ENCODE data around the gene ZNF430. TPM values are rescaled to one million over a fixed set of nuclear protein-coding genes. Genes with fewer than 3 reads are reported as not detected.

The ZNF430 gene
- total and polyA plus RNA-seq, 10 donors, result 3.3 to 32.4 (median 25.1) TPM

Small RNA genes within 50 kb of the gene (small RNA-seq; reads per million reads assigned to genes)
- gene AC008739.3, result 0 reads per million in 4 donors

Other genes with a start within 250 kb of the ZNF430 start
- 10 to 100 TPM in 6 of 7 donors, 1 to 10 TPM in 1; 6.2 to 21.3 (median 13.2) TPM for gene ZNF66, start 244.4 kb upstream of the ZNF430 start, total RNA-seq
- gene ZNF66, start 244.4 kb upstream of the ZNF430 start, polyA plus RNA-seq, result 1 to 10 TPM; 1.3 to 2.3 (median 1.4) TPM
- gene ZNF85, start 97.4 kb upstream of the ZNF430 start, total RNA-seq, result 10 to 100 TPM in 4 of 7 donors, 1 to 10 TPM in 3; 6.4 to 18.5 (median 11.4) TPM
- 10 to 100 TPM in 1 of 3 donors, 1 to 10 TPM in 2; 4.6 to 13.8 (median 7.7) TPM for gene ZNF85, start 97.4 kb upstream of the ZNF430 start, polyA plus RNA-seq
- gene ZNF714, start 61.5 kb downstream of the ZNF430 start, total RNA-seq, result 10 to 100 TPM in 4 of 7 donors, 1 to 10 TPM in 3; 5.7 to 23.7 (median 10.2) TPM
- gene ZNF714, start 61.5 kb downstream of the ZNF430 start, polyA plus RNA-seq, result 1 to 10 TPM; 1.2 to 1.5 (median 1.3) TPM
- 10 to 100 TPM; 18.2 to 33.5 (median 22.2) TPM for gene ZNF431, start 121.4 kb downstream of the ZNF430 start, total RNA-seq
- 10 to 100 TPM in 1 of 3 donors, 1 to 10 TPM in 2; 8.8 to 13.2 (median 9.2) TPM for gene ZNF431, start 121.4 kb downstream of the ZNF430 start, polyA plus RNA-seq